ENCODE data around the gene WNK1. TPM values are rescaled to one million over a fixed set of nuclear protein-coding genes. Genes with fewer than 3 reads are reported as not detected.
A peak's percentile ranks its signal among the peaks of the same experiment; 100 is the strongest.
"Not testable (repeated sequence)": the region's sequence is repeated elsewhere in the genome, so short reads cannot be mapped to it uniquely, and the experiment has no call there.

The WNK1 gene
- total RNA-seq, 4 donors from 2014 or later = 79.2 to 169 (median 92.1) TPM

DNA sequence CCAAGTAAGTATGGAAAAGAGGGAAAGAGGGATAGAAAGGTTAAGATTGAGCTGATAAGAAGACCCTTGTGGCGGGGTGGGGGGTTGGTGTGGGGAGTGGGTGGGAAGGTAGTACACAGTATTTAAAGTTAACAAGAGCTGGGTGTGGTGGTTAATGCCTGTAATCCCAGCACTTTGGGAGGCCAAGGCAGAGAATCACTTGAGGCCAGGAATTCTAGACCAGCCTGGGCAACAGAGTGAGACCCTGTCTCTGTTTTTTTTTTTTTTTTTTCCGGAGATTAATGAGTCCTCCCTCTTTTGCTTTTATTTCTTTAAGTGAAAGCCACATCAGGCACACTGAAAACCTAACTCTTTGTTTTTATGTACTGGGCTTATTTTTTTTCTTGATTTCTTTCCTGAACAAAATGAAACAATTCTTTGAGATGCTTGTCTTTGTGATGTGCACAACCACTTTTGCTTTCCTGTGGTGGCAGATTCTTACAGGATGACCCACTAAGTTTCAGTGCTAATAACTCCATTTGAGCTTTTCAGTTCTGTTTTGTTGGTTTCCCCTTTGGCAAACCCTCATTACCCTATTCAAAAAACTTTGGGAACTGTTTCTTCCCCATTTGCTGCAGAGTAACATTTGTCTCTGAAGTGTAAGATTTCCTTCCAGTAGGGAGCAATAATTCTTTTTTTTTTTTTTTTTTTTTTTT lies 54.8 kb downstream of the WNK1 start:
- Histone ChIP-seq H3K4me1 (peaks cover 6 to 73% (median 26%) of the 10 kb centered on the region in 4 donors), H3K27me3 (no peaks in the 10 kb centered on the region), H3K27ac (peak overlapping the region; percentile 9 to 34 (median 34)), H3K4me3 (no peak overlapping the region), H3K9me3 (no peaks in the 10 kb centered on the region), H3K36me3 (no peaks in the 10 kb centered on the region)
- in situ Hi-C loops (cut with MboI; ENCODE audit: low pct_ligation_motif_present in 1 of 4, low pct_unique_long_range_greater_than_20kb in 1 of 4, low sequenced_read_pairs in 3 of 4) = loop anchor here in 1 of 4 donors (25.0 kb wide), 1 partner anchor 245 kb away; no protein-coding TSS in a partner anchor
- DNase-seq = no peak
- intact Hi-C loops (cut with DNase I; ENCODE audit: low total_unique reads) = no loop called here
- WGBS, 2 donors (ENCODE audit: low coverage in 1 of 2) = 58 to 80% methylated on average over 1 to 2 of the region's 2 CpGs
- TF ChIP-seq POLR2AphosphoS5 (IDR thresholded peaks at IDR 0.05) (no peak), EP300 (IDR thresholded peaks at IDR 0.05; ENCODE audit: low read depth) (no peak), POLR2A (IDR thresholded peaks at IDR 0.05) (no peak)
- TF ChIP-seq, protein P1, sequence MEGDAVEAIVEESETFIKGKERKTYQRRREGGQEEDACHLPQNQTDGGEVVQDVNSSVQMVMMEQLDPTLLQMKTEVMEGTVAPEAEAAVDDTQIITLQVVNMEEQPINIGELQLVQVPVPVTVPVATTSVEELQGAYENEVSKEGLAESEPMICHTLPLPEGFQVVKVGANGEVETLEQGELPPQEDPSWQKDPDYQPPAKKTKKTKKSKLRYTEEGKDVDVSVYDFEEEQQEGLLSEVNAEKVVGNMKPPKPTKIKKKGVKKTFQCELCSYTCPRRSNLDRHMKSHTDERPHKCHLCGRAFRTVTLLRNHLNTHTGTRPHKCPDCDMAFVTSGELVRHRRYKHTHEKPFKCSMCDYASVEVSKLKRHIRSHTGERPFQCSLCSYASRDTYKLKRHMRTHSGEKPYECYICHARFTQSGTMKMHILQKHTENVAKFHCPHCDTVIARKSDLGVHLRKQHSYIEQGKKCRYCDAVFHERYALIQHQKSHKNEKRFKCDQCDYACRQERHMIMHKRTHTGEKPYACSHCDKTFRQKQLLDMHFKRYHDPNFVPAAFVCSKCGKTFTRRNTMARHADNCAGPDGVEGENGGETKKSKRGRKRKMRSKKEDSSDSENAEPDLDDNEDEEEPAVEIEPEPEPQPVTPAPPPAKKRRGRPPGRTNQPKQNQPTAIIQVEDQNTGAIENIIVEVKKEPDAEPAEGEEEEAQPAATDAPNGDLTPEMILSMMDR (IDR thresholded peaks at IDR 0.05) = no peak

DNA sequence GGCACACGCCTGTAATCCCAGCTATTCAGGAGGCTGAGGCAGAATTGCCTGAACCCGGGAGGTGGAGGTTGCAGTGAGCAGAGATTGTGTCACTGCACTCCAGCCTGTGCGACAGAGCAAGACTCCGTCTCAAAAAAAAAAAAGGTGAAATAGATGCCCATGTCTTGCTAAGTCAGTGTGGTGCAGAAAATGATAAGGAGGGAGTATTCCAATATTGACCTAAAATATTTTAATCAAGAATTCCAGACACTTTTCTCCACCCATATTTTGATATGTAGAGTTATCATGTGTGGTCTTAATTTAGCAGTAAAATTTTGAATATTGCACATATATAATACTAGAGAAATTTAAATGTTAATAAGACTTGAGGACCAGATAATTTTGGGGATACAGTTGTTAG lies 57.7 kb downstream of the WNK1 start:
- peaks cover 0 to 60% (median 18%) of the 10 kb centered on the region in 4 donors for H3K4me1 ChIP-seq
- intact Hi-C loops (cut with DNase I; ENCODE audit: low total_unique reads) = loop anchor here (10.0 kb wide), 1 partner anchor 55 kb away; the partner anchor contains the start of gene WNK1
- 86 to 90% methylated on average over 4 of the region's 4 CpGs for WGBS, 2 donors (ENCODE audit: low coverage in 1 of 2)
- H3K4me3 ChIP-seq = no peak overlapping the region
- no peaks in the 10 kb centered on the region for H3K9me3 ChIP-seq
- no peak for TF ChIP-seq POLR2A (IDR thresholded peaks at IDR 0.05)
- no peak for TF ChIP-seq EP300 (IDR thresholded peaks at IDR 0.05; ENCODE audit: low read depth)
- TF ChIP-seq, protein P1 (IDR thresholded peaks at IDR 0.05) = no peak
- no peak for TF ChIP-seq POLR2AphosphoS5 (IDR thresholded peaks at IDR 0.05)
- DNase-seq = no peak
- H3K27ac ChIP-seq = no peak overlapping the region
- no peaks in the 10 kb centered on the region for H3K27me3 ChIP-seq
- in situ Hi-C loops (cut with MboI; ENCODE audit: low pct_ligation_motif_present in 1 of 4, low pct_unique_long_range_greater_than_20kb in 1 of 4, low sequenced_read_pairs in 3 of 4) = loop anchor here (5.0 to 25.0 kb wide), 4 partner anchors 45 to 248 kb away; no protein-coding TSS in a partner anchor
- no peaks in the 10 kb centered on the region for H3K36me3 ChIP-seq

DNA sequence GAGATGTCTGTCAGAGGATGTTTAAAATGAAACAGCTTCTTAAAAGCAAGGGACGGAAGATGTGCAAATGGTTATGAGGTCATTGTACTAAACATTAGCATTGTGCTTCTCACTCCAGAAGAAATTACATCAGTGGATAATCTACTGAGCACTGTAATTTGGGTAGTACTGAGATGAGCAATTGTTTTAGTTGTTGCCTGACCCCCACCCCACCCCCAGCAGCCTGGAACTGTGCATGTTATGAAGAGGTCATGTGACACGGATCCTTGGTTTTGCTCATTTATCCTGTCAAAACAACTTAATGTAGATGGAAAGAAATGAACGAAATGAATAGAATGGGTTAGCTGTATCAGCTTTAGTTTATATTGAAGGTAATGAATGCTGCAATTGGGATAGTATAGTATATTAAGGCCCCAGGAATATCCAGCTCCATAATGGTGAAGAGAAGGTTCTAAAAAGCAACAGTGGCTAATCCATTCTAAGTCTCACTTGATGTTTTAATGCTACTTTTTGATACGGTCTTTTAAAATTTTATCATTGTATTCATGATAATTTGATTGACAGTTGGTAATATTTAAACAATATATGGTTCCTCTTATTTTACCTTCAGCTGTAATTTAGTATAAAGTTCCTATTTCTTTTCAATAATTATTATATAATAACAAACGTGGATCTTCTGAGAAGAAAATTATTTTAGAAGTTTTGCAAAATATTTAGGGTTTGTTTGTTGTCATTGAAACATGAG lies 58.5 kb downstream of the WNK1 start:
- Histone ChIP-seq H3K9me3 (no peaks in the 10 kb centered on the region), H3K4me1 (peaks cover 0 to 52% (median 16%) of the 10 kb centered on the region in 4 donors), H3K4me3 (no peak overlapping the region), H3K27me3 (no peaks in the 10 kb centered on the region), H3K27ac (no peak overlapping the region), H3K36me3 (no peaks in the 10 kb centered on the region)
- in situ Hi-C loops (cut with MboI; ENCODE audit: low pct_ligation_motif_present in 1 of 4, low pct_unique_long_range_greater_than_20kb in 1 of 4, low sequenced_read_pairs in 3 of 4) = loop anchor here (5.0 to 25.0 kb wide), 4 partner anchors 46 to 249 kb away; no protein-coding TSS in a partner anchor
- TF ChIP-seq POLR2A (IDR thresholded peaks at IDR 0.05) = no peak
- no peak for TF ChIP-seq EP300 (IDR thresholded peaks at IDR 0.05; ENCODE audit: low read depth)
- TF ChIP-seq POLR2AphosphoS5 (IDR thresholded peaks at IDR 0.05) = no peak
- TF ChIP-seq, protein P1 (IDR thresholded peaks at IDR 0.05) = no peak
- 33 to 52% methylated on average over 5 of the region's 5 CpGs for WGBS, 2 donors (ENCODE audit: low coverage in 1 of 2)
- intact Hi-C loops (cut with DNase I; ENCODE audit: low total_unique reads) = loop anchor here (10.0 kb wide), 1 partner anchor 56 kb away; the partner anchor contains the start of gene WNK1
- DNase-seq = no peak

DNA sequence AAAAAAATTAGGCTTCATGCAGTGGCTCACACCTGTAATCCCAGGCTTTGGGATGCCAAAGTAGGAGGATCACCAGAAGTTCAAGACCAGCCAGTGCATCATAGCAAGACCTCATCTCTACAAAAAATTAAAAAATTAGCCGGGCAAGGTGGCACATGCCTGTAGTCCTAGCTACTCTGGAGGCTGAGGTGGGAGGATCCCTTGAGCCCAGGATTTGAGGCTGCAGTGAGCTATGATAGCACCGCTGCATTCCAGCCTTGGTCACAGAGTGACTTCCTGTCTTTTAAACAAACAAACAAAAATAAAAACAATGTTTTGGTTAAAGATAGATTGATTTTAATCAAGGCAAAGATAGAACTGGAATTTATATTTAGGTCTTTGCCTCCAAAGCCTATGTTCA lies 60.6 kb downstream of the WNK1 start:
- no peak for DNase-seq
- in situ Hi-C loops (cut with MboI; ENCODE audit: low pct_ligation_motif_present in 1 of 4, low pct_unique_long_range_greater_than_20kb in 1 of 4, low sequenced_read_pairs in 3 of 4) (loop anchor here (5.0 to 25.0 kb wide), 4 partner anchors 48 to 251 kb away; no protein-coding TSS in a partner anchor), intact Hi-C loops (cut with DNase I; ENCODE audit: low total_unique reads) (loop anchor here (10.0 kb wide), 1 partner anchor 58 kb away; the partner anchor contains the start of gene WNK1)
- WGBS, 2 donors (ENCODE audit: low coverage in 1 of 2) = 91% methylated on average over 2 of the region's 2 CpGs; no CpG with 5 or more reads in 1 of the 2 donors
- no peaks in the 10 kb centered on the region for H3K27me3 ChIP-seq
- peaks cover 0 to 47% (median 7%) of the 10 kb centered on the region in 4 donors for H3K4me1 ChIP-seq
- H3K4me3 ChIP-seq = no peak overlapping the region
- no peaks in the 10 kb centered on the region for H3K36me3 ChIP-seq
- H3K9me3 ChIP-seq = no peaks in the 10 kb centered on the region
- no peak overlapping the region for H3K27ac ChIP-seq
- no peak for TF ChIP-seq POLR2A (IDR thresholded peaks at IDR 0.05)
- TF ChIP-seq POLR2AphosphoS5 (IDR thresholded peaks at IDR 0.05) = no peak
- no peak for TF ChIP-seq EP300 (IDR thresholded peaks at IDR 0.05; ENCODE audit: low read depth)
- TF ChIP-seq, protein P1 (IDR thresholded peaks at IDR 0.05) = no peak

DNA sequence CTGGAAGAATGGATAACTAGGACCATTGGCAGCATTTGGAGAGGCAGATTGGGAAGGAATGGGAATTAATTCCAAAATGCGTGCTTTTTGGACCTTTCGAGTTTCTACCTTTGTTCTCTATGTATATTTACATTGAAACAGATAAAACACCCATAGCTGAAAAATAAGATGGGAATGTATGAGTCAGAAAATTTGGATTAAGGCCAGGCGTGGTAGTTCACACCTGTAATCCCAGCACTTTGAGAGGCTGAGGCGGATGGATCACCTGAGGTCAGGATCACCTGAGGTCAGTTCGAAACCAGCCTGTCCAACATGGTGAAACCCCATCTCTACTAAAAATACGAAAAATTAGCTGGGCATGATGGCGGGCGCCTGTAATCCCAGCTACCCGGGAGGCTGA lies 65.1 kb downstream of the WNK1 start:
- peaks cover 0 to 29% (median 0%) of the 10 kb centered on the region in 4 donors for H3K4me1 ChIP-seq
- H3K36me3 ChIP-seq, DNase-seq, H3K27me3 ChIP-seq, H3K4me3 ChIP-seq, H3K9me3 ChIP-seq, H3K27ac ChIP-seq: not testable (repeated sequence)
- intact Hi-C loops (cut with DNase I; ENCODE audit: low total_unique reads) (loop anchor here (10.0 kb wide), 1 partner anchor 63 kb away; the partner anchor contains the start of gene WNK1), in situ Hi-C loops (cut with MboI; ENCODE audit: low pct_ligation_motif_present in 1 of 4, low pct_unique_long_range_greater_than_20kb in 1 of 4, low sequenced_read_pairs in 3 of 4) (loop anchor here in 3 of 4 donors (10.0 to 25.0 kb wide), 3 partner anchors 53 to 255 kb away; no protein-coding TSS in a partner anchor)
- WGBS, 2 donors (ENCODE audit: low coverage in 1 of 2) = 75 to 92% methylated on average over 9 of the region's 9 CpGs

Data from transverse colon (tissue), 4 donors.